Muscle of back (tissue), 11 donors: ENCODE measurements around the gene TMEM30A. TPM values are rescaled to one million over a fixed set of nuclear protein-coding genes. Genes with fewer than 3 reads are reported as not detected.
A peak's percentile ranks its signal among the peaks of the same experiment; 100 is the strongest.

Experiments used
- DNase-seq, 3 donors: peaks; one replicate each; pipeline versions ENCODE4 v3.0.0 to v3.0.0-alpha.2; 2013
- polyA plus RNA-seq, 10 donors: library from polyadenylated mRNA; unstranded; fragments of 120-200 nt; gene quantifications; one replicate each; pipeline ENCODE4 v1.2.1, GENCODE V29; 2013; ENCODE audit not compliant: insufficient read length in 10 of 10

The TMEM30A gene
- polyA plus RNA-seq, 10 donors: 57.0 to 81.1 (median 68.5) TPM

GRCh38 chr6:75268121-75268987, 16.2 kb downstream of the TMEM30A start:
- DNase-seq: no peak

GRCh38 chr6:75267461-75267860, 17.1 kb downstream of the TMEM30A start:
- DNase-seq: no peak

GRCh38 chr6:75266716-75267291, 17.8 kb downstream of the TMEM30A start:
- DNase-seq: peak; percentile 35 to 71 (median 37)

GRCh38 chr6:75263401-75263750, 21.2 kb downstream of the TMEM30A start:
- DNase-seq: no peak

GRCh38 chr6:75262716-75263400, 21.7 kb downstream of the TMEM30A start:
- DNase-seq: no peak

- DNase-seq: no peak
Observed at GRCh38 chr6:75261299-75261698, 23.3 kb downstream of the TMEM30A start.

- no peak for DNase-seq
Observed at GRCh38 chr6:75257343-75258087, 27.1 kb downstream of the TMEM30A start.

- no peak for DNase-seq
Observed at GRCh38 chr6:75250552-75250951, 34.0 kb downstream of the TMEM30A start.

- no peak for DNase-seq
Observed at GRCh38 chr6:75249837-75250236, 34.8 kb downstream of the TMEM30A start.

- DNase-seq: no peak
Observed at GRCh38 chr6:75246386-75246785, 38.2 kb downstream of the TMEM30A start.

- no peak for DNase-seq
Observed at GRCh38 chr6:75244063-75244584, 40.5 kb downstream of the TMEM30A start.

GRCh38 chr6:75243333-75244062, 41.1 kb downstream of the TMEM30A start, which contains the start of gene COX7A2:
COX7A2 (minus strand) TSS chr6:75243801; CDS start chr6:75243734, 67 bp downstream.
- peak; percentile 95 to 99 (median 97) for DNase-seq

- DNase-seq: no peak
Observed at GRCh38 chr6:75236630-75237029, 48.0 kb downstream of the TMEM30A start.

GRCh38 chr6:75235271-75235670, 49.3 kb downstream of the TMEM30A start:
- no peak for DNase-seq

GRCh38 chr6:75234126-75234865, 50.3 kb downstream of the TMEM30A start:
- DNase-seq: peak in 1 of 3 donors; percentile 30

- no peak for DNase-seq
Observed at GRCh38 chr6:75233092-75233615, 51.4 kb downstream of the TMEM30A start.

GRCh38 chr6:75230484-75231325, 53.9 kb downstream of the TMEM30A start:
- DNase-seq: peak in 2 of 3 donors; percentile 36 to 65

GRCh38 chr6:75224303-75224926, 60.2 kb downstream of the TMEM30A start:
- no peak for DNase-seq
